ENCODE data around the gene FCGR3A.
"Not testable (repeated sequence)": the region's sequence is repeated elsewhere in the genome, so short reads cannot be mapped to it uniquely, and the experiment has no call there.

Gene FCGR3A

DNA sequence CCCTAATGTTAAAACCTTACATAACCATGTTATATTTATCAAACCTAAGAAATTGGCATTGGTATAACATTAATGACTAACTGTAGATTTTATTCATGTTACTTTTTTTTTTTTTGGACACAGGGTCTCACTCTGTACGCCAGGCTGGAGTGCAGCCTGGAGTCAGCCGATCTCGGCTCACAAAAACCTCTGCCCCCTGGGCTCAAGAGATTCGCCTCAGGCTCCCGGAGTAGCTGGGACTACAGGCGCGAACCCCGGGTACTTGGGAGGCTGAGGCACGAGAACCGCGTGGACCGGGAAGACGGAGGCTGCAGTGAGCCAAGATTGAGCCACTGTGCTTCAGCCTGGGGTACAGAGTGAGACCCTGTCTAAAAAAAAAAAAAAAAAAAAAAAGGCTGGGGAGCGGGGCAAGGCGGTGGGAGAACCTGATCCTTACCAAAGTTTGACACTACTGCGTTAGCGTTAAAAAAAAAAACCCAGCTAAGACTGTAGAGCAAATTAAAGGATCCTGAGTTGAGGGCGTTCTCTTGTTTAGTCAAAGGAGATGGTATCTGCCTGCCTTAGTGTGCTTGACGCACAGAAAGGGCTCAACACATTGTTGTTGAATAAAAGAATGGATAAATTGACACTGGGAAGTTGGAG, 20.0 kb downstream of the FCGR3A start:
- DNase-seq, result not testable (repeated sequence)

DNA sequence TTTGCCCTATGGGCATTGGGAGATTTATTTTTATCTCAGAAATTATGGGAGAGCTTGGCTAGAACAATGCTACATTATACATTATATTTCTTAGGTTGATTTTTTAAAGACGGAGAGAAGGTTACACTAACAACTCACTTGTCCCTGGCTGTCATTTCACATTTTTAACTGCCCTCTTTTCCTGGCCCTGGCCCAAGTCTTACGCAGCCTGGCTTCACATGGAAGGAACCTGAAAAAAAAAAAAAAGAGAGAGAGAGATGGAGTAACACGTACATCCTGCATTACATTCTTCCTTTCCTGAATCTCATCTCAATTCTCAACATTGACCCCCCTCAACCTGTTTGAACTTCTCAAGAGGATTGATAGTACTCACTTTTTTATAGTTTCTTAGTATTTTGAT, 21.1 kb downstream of the FCGR3A start:
- DNase-seq, result not testable (repeated sequence)

DNA sequence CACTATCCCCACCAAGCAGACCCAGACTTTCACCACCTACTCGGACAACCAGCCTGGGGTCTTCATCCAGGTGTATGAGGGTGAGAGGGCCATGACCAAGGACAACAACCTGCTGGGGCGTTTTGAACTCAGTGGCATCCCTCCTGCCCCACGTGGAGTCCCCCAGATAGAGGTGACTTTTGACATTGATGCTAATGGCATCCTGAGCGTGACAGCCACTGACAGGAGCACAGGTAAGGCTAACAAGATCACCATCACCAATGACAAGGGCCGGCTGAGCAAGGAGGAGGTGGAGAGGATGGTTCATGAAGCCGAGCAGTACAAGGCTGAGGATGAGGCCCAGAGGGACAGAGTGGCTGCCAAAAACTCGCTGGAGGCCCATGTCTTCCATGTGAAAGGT, 23.7 kb downstream of the FCGR3A start:
- not testable (repeated sequence) for DNase-seq

DNA sequence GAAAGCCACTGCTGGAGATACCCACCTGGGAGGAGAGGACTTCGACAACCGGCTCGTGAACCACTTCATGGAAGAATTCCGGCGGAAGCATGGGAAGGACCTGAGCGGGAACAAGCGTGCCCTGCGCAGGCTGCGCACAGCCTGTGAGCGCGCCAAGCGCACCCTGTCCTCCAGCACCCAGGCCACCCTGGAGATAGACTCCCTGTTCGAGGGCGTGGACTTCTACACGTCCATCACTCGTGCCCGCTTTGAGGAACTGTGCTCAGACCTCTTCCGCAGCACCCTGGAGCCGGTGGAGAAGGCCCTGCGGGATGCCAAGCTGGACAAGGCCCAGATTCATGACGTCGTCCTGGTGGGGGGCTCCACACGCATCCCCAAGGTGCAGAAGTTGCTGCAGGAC, 24.3 kb downstream of the FCGR3A start:
- DNase-seq, result not testable (repeated sequence)

DNA sequence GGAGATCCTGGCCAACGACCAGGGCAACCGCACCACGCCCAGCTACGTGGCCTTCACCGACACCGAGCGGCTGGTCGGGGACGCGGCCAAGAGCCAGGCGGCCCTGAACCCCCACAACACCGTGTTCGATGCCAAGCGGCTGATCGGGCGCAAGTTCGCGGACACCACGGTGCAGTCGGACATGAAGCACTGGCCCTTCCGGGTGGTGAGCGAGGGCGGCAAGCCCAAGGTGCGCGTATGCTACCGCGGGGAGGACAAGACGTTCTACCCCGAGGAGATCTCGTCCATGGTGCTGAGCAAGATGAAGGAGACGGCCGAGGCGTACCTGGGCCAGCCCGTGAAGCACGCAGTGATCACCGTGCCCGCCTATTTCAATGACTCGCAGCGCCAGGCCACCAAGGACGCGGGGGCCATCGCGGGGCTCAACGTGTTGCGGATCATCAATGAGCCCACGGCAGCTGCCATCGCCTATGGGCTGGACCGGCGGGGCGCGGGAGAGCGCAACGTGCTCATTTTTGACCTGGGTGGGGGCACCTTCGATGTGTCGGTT, 24.8 kb downstream of the FCGR3A start:
- DNase-seq, result not testable (repeated sequence)

DNA sequence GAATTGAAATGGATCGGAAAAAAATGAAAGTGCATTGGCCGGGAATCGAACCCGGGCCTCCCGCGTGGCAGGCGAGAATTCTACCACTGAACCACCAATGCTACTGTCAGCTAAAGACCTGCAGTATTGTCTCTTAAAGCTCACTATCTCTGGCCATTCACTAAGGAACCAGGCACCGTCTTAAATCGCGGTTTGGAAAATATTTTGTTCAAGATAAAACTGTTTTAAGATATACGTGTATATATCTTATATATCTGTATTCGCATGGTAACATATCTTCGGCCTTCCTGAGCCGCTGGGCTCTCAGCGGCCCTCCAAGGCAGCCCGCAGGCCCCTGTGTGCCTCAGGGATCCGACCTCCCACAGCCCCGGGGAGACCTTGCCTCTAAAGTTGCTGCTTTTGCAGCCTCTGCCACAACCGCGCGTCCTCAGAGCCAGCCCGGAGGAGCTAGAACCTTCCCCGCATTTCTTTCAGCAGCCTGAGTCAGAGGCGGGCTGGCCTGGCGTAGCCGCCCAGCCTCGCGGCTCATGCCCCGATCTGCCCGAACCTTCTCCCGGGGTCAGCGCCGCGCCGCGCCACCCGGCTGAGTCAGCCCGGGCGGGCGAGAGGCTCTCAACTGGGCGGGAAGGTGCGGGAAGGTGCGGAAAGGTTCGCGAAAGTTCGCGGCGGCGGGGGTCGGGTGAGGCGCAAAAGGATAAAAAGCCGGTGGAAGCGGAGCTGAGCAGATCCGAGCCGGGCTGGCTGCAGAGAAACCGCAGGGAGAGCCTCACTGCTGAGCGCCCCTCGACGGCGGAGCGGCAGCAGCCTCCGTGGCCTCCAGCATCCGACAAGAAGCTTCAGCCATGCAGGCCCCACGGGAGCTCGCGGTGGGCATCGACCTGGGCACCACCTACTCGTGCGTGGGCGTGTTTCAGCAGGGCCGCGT, 25.5 kb downstream of the FCGR3A start, which contains the start of gene HSPA6:
TSS of gene HSPA6 (plus strand) at position 724 of the 925 bp plus-strand sequence. CDS start at position 843, 119 bp downstream.
- peak; percentile 70 for DNase-seq

DNA sequence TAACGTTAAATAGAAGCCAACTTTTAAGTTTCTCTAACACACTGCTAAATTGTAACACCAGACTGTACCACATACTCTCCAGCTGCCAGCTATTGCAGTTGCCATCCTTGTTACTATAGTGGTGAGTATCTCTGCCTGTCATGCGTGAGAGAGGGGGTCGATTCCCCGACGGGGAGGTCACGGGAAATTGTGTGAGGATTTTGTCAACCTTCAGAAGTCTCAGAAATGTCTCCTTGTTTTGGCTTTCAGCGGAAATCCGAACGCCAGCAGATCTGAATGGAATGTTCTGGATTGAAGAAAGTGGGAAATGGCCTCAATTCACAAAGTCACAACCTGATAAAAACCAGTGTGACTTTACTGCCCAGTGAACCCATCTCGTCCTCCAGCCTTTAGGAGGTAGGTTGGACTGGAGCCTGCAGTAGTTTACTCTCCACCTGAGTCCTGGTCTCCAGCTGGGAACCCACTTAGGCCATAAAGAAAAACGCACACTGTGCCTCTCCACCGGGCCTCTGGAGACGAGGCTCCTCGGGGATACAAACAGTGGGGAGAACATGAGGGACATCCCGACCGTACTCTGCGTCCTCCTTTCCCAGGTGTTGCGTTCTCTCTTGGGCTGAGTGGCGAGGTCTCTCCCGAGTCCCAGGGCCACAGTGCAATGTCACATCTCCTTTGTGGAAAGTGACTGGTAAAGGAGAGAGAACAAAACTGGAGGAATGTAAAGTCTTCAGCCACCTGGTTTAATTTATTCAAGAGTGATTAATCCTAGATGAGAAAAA, 26.4 kb downstream of the FCGR3A start:
- not testable (repeated sequence) for DNase-seq

DNA sequence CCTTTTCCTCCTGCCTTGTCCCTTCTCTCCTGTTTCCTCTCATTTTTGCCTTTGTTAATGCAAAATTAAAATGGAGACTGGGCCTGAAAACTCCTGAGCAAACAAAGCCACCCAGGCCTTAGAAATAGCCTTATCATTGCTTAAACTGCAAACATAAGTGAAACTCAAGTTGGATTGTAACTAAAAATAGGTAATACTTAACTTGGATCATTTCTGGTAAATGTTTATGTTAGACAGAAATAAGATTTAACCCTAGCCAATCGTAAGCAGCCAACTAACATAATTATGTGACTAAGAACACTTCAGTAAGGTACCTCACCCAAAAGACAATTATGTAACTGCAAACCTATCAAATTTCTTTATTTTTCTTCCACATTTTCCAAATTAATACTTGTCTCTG, 35.7 kb downstream of the FCGR3A start:
- DNase-seq, result not testable (repeated sequence)

DNA sequence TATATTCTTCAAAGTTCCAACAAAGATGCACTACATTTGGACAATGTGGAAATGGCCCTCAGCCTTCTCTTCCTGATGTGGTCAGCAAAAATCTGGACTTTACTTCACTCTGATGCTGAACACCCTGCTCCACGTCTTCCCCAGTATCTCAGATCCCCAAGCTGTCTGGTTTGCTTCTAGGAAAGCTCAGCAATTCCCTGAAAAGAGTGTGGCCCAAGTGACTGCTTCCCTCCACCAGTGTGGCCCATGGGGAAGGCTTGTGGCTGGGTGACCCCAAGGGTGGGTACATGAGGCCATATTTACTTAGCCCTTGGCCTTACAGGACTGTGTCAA, 36.2 kb downstream of the FCGR3A start:
- DNase-seq, result not testable (repeated sequence)

DNA sequence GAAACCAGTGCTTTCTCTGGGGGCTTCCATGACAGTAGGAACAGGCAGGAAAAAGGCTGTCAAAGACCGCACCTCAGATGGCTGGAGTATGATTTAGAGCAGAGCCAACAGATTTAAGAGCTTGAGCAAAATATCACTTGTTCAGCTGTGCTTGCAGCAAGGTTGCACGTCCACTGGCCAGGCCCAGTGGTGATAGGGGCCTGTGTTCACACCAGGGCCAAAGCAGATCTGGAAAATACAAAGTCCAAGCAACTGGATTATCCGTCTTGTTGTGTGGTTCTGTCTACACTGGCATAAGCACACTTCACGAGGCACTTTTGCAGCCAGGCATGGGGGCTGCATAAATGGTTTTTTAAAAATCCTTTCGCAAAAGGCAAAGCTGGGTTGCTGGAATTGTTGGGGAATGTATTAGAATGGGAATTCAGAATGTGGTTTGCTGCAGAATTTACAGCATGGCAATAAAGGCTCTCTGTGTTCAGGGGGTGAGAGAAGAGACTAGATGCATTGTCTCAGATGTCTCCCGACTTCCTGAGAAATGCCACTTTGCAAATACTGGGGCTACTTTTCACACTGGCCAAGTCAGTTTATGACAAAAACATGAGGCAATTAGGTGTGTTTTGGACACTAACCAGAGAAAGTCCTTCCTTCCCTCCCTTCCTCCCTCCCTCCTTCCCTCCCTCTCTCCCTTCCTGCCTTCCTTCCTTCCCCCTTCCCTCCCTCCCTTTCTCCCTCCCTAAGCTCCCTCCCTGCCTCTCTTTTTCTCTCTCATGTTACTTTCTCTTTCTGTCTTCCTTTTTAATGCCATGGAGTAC, 36.8 kb downstream of the FCGR3A start:
- not testable (repeated sequence) for DNase-seq

DNA sequence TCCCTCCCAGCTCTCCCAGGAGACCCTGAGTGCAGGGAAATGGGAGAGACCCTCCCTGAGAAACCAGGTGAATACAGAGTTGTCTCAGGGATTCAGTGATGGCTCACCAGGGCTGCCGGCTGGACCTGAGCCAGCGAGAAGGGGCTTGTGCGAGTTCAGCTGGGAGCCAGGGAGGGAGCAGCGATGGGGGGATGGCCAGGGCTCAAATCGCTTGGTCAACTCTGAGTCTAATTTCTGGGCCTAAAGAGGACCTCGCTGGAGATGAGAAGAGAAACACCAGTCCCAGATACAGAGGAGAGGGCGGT, 37.9 kb downstream of the FCGR3A start:
- DNase-seq, result no peak

DNA sequence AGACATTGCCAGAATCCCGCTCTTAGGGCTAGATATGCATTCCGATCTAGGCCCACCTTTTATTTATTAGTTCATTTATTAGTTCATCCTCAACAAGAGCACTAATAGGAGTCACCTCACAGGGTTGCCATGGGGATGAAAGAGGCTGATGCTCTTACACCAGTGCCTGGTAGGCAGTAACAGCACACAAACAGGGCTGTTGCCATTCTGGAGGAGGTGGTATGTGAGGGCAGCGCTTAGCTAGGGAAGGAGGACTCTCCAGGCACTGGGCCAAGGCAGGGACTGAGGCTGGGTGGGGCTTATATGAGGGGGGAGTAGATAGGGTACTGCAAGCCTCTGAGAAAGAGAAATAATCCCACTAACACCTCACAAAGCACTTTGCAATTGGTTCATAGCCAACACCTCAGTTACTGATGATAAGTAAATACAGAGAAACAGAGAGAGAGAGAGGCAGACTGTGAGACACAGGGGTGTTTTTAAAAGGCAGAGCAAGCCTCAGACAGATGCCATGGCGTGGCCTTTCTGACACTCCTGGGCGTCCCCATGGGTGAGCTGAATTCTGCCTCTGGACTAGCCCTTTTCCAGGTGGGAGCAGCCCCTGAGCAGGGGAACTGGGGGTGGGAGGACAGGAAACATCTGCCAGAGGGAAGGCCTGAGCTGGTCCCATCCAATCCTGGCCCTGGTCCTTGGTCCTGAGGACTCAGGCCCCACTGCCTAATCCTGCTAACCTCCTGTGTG, 38.4 kb downstream of the FCGR3A start:
- DNase-seq, result no peak

DNA sequence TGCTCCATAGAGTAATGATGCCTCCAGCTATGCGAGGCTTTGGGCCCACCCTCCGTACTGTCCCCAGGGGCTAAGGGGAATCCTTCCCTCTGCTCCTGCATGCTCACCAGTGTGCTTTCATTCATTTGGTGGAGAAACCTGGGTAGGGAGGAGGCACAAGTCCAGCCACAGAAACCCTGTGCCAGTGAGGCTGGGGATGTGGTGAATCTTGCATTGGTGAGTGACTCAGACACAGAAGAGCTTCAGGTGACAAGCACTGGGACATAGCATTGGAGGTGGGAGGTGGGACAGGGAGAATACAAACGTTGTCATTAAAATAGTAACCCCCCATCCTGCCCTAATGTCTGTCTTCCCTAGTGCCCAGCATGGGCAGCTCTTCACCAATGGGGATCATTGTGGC, 39.1 kb downstream of the FCGR3A start:
- DNase-seq, result no peak

DNA sequence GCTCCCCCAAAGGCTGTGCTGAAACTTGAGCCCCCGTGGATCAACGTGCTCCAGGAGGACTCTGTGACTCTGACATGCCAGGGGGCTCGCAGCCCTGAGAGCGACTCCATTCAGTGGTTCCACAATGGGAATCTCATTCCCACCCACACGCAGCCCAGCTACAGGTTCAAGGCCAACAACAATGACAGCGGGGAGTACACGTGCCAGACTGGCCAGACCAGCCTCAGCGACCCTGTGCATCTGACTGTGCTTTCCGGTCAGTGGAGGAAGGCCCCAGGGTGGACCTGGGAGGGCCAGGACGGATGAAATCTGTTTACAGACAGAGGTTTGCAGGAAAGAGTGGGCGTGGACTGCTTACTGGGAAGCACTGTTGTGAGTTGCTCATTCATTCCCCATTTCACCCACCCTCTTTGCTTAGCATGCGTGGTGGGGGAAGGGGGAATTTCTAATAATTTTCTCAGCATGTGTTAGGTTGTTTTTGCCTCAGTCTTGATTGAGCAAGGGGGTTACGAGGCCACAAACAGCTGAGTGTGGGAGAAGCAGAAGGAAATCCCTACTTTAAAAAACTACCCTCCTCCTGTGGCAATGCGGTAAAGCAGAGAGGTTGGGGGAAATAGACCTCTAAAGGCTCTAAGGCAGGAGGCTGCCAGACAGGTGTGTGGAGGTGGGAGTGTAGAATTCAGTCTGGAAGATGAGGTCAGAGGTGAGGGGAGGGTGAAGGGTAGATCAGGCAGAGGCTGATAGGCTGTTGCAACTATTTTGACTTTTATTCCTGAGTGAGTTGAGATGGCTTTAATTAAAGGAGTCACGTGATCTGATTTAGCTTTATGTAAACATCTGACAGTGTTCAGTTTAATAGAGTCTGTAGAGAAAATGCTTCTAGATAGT, 43.0 kb downstream of the FCGR3A start:
- DNase-seq, result no peak

DNA sequence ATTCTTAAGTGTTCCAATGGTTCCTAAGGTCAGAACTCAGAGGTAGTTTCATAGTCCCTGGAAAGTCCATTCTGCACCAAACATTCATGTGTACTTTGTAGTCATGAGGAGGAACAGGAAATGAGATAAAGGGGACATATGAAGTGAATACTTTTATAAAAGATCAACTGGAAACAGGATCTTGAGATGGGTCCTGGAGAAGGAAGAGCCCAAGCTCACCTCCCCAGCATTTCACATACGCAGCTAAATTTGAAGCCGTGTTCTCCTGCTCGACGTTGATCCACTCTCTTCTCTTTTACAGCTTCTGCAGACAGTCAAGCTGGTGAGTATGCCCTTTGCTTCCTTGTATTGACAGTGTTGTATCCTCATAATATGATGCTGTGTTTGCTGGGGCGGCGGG, 43.9 kb downstream of the FCGR3A start:
- DNase-seq, result no peak

DNA sequence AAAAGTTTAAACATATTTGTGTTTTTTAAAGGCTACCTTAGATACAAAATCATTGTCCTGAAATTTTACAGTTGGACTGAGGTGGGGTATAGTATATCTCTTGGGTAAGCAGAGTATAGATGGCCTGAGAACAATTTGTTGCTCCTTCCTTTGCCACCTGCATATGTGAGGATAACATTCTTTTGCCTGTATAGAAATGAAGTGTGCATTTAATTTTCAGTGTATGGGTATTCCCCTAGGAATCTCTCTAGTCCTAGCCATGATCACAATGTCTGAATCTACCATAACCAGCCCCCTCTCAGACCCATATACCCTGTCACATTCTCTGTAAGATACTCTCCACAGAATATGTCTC, 46.2 kb downstream of the FCGR3A start:
- no peak for DNase-seq

DNA sequence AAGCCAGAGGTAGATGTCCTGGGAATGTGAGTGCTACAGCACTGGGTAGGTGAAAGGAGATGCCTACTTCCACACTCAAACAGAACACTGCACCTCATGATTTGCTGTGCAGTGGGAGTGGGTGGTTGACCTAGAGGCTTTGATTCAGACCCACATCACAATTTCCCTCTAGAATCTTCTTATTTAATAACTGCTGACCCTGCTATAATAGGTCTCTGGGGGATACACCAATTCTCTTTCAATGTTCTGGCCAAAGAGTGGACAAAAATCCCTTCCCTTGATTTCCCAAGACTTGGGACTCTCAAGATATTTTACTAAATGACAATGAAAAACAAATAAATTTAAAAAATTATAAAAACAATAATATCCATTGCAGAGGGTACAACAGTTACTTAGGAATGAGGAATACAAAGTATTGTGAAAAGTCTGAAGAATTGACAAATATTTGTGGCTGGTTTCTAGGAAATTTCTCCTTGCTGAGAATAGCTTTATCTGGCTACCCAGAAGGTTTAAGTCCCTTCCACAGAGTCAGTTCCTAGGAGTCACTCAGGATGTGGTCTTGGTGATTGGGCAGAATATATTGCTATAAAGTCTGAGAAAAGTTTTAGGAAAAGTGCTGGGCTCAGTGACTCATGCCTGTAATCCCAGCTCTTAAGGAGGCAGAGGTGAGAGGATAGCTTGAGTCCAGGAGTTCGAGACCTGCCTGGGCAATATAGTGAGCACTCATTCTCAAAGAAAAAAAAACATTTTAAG, 46.8 kb downstream of the FCGR3A start:
- DNase-seq, result no peak

DNA sequence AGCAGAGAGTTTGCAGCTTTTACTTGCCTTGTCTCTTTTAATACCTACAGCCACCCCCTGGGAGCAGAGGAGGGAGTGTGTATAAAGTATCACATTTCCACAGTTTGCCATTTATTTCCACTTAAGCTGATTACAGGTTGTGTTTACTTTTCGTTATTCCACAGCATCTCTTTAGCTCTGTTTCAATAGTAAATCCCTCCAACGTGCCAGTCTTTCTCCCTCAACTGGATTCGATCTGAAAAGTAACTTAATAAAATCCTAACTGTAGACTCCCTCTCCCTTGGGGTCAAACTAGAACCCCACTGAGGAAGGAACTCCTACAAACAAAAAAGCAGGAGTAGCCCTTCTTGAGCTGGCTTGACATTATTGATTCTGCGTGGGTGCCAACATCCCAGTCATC, 47.4 kb downstream of the FCGR3A start:
- no peak for DNase-seq

DNA sequence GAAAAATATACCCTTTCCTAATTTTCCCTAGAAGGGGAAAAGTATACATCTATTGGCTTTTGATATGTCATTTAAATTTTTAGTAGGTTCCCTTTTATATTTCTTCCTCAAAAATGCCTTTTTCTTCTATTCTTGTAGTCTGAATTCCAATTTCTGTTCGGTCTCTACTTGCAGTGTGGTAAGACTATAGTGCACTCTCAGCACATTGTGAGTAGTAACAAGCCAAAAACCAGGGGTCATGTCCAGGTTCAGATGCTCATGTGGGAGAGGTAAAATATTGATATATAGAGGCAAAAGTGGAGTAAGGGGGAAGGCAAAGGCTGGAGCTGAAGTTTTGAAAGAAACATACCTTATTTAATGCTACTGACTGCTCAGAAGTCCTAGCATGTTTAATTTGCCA, 48.4 kb downstream of the FCGR3A start:
- no peak for DNase-seq

Data from activated CD8-positive, alpha-beta memory T cell treated with anti-CD3 and anti-CD28 coated beads, Interleukin-2, amount 50 U/mL, for 4 hours (primary cell).